HepG2 (cell line): ENCODE results near the gene TAC3. TPM values are rescaled to one million over a fixed set of nuclear protein-coding genes. Genes with fewer than 3 reads are reported as not detected.

Source experiments
- CCDC6 ChIP-seq: sonication (generic); formaldehyde crosslinking; IDR thresholded peaks from 2 replicates; pipeline ENCODE4 v1.8.1; 2022; ENCODE audit warnings: mild to moderate bottlenecking, missing genetic modification reagents, moderate library complexity
- GATAD2A ChIP-seq: IDR thresholded peaks from 2 replicates; pipeline ENCODE4 v1.6.1; 2016
- NFRKB ChIP-seq: fragments of 450-650 bp; IDR thresholded peaks from 2 replicates; pipeline ENCODE4 v1.6.1; 2017
- PRDM15 ChIP-seq: sonication (generic); formaldehyde crosslinking; IDR thresholded peaks from 2 replicates; pipeline ENCODE4 v1.4.0; 2020; ENCODE audit warnings: missing genetic modification reagents
- RBM39 ChIP-seq: fragments of 200-400 bp; formaldehyde crosslinking; IDR thresholded peaks from one replicate; pipeline ENCODE4 v1.6.1; 2018; ENCODE audit warnings: antibody characterized with exemption, mild to moderate bottlenecking, low read depth, low read length; ENCODE audit not compliant: poor library complexity, severe bottlenecking
- SMAD1 ChIP-seq: sonication (generic); formaldehyde crosslinking; IDR thresholded peaks from 2 replicates; pipeline ENCODE4 v1.4.0; 2020; ENCODE audit warnings: missing genetic modification reagents, low read depth, mild to moderate bottlenecking, borderline replicate concordance
- SYNCRIP ChIP-seq: fragments of 200-400 bp; formaldehyde crosslinking; IDR thresholded peaks from 2 replicates; pipeline ENCODE4 v1.6.1; 2018; ENCODE audit warnings: mild to moderate bottlenecking, low read depth, low read length; ENCODE audit not compliant: insufficient read depth
- TFDP2 ChIP-seq: sonication (generic); formaldehyde crosslinking; IDR thresholded peaks from 2 replicates; pipeline ENCODE4 v1.4.0; 2020; ENCODE audit warnings: missing genetic modification reagents
- ZFY ChIP-seq: sonication (generic); formaldehyde crosslinking; IDR thresholded peaks from 2 replicates; pipeline ENCODE4 v1.4.0; 2020; ENCODE audit warnings: missing genetic modification reagents
- ZNF30 ChIP-seq: sonication (generic); formaldehyde crosslinking; IDR thresholded peaks from 2 replicates; pipeline ENCODE4 v1.5.0; 2020; ENCODE audit warnings: mild to moderate bottlenecking, missing genetic modification reagents
- ZNF503 ChIP-seq: sonication (generic); formaldehyde crosslinking; IDR thresholded peaks from 2 replicates; pipeline ENCODE4 v1.4.0; 2020; ENCODE audit warnings: missing genetic modification reagents
- ZNF530 ChIP-seq: sonication (generic); formaldehyde crosslinking; IDR thresholded peaks from 2 replicates; pipeline ENCODE4 v1.5.0; 2020; ENCODE audit warnings: low read depth, mild to moderate bottlenecking, missing genetic modification reagents
- ZNF605 ChIP-seq: sonication (generic); formaldehyde crosslinking; IDR thresholded peaks from 2 replicates; pipeline ENCODE4 v1.8.0; 2022; ENCODE audit warnings: mild to moderate bottlenecking, missing genetic modification reagents
- ZNF629 ChIP-seq: sonication (generic); formaldehyde crosslinking; conservative IDR thresholded peaks from 2 replicates; pipeline ENCODE4 v1.5.0; 2020; ENCODE audit warnings: missing genetic modification reagents
- ZSCAN30 ChIP-seq: sonication (generic); formaldehyde crosslinking; IDR thresholded peaks from 2 replicates; pipeline ENCODE4 v1.5.0; 2020; ENCODE audit warnings: mild to moderate bottlenecking, missing genetic modification reagents
- polyA plus RNA-seq, 8 experiments: library from polyadenylated mRNA; depleted of rRNA in 3 of 8; stranded (reverse) in 7 of 8; unstranded in 1 of 8; fragments of >200 nt; fragmentation: Illumina TruSeq in 4 of 8; extraction: Trizol in 4 of 8; gene quantifications; 2 replicates each; pipeline versions ENCODE4 v1.2.1 to v1.2.3, GENCODE V29; 2011 to 2016; ENCODE audit warnings: low read depth in 4 of 8, missing spikeins in 1 of 8, mixed read lengths in 1 of 8; ENCODE audit not compliant: insufficient read depth in 1 of 8
- total RNA-seq, 5 experiments: library from RNA; depleted of rRNA; stranded (reverse); fragments of >200 nt; fragmentation: Illumina TruSeq; extraction: Trizol; gene quantifications; 2 replicates each; pipeline ENCODE4 v1.2.3, GENCODE V29; 2016; ENCODE audit warnings: low read depth in 1 of 5
- TF ChIP-seq, protein P1 (sequence below): conservative IDR thresholded peaks from 2 replicates; pipeline ENCODE4 v1.6.1; 2018; ENCODE audit warnings: missing genetic modification reagents
- TF ChIP-seq, protein P2 (sequence below): sonication (generic); formaldehyde crosslinking; IDR thresholded peaks from 2 replicates; pipeline ENCODE4 v1.5.0; 2020; ENCODE audit warnings: mild to moderate bottlenecking, missing genetic modification reagents
- TF ChIP-seq, protein P3 (sequence below): sonication (generic); formaldehyde crosslinking; IDR thresholded peaks from 2 replicates; pipeline ENCODE4 v1.5.0; 2020; ENCODE audit warnings: missing genetic modification reagents

Gene TAC3
- total and polyA plus RNA-seq, 2 of the 13 experiments (the other 11 are each of a cell fraction or from before 2014, with no cell fraction given): 0.13 to 0.15 TPM

DNA sequence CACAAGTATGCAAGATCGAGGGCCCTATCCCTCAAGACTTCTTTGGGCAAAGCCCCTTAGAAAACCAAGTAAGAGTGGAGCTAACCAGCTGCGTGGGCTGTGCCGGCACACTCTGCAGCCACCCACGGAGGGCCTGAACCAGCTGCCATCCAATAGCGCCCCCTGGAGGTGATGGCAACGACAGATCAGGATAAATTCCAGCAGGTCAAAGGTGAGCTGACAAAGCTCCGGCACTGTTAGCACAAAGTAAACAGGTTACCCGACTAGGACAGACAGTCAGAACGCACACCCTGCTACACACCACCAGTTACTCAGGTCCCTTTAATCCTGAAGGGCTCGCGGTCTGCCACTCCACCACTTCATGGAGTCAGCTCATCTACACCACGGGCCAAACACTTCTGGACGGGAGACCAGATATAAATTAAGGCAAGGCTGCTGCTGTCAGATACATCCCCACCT lies 14.9 kb downstream of the TAC3 start (continued):
- peak; percentile 51; the same call in 1 of the 2 replicates for TF ChIP-seq ZNF503 (CRISPR knock-in tag)
- TF ChIP-seq ZNF30 (CRISPR knock-in tag): no peak
- TF ChIP-seq, protein P1, sequence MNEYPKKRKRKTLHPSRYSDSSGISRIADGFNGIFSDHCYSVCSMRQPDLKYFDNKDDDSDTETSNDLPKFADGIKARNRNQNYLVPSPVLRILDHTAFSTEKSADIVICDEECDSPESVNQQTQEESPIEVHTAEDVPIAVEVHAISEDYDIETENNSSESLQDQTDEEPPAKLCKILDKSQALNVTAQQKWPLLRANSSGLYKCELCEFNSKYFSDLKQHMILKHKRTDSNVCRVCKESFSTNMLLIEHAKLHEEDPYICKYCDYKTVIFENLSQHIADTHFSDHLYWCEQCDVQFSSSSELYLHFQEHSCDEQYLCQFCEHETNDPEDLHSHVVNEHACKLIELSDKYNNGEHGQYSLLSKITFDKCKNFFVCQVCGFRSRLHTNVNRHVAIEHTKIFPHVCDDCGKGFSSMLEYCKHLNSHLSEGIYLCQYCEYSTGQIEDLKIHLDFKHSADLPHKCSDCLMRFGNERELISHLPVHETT: no peak
- no peak for TF ChIP-seq PRDM15 (CRISPR knock-in tag)
- TF ChIP-seq CCDC6 (CRISPR knock-in tag): 0 out of 2 replicates have a peak, but pooled peaks have one; percentile 44
- no peak for TF ChIP-seq SYNCRIP
- peak; percentile 77 for TF ChIP-seq ZNF605 (CRISPR knock-in tag)
- TF ChIP-seq RBM39: peak; percentile 38
- 0 out of 2 replicates have a peak, but pooled peaks have one; percentile 31 for TF ChIP-seq ZFY (CRISPR knock-in tag)
- TF ChIP-seq, protein P2, sequence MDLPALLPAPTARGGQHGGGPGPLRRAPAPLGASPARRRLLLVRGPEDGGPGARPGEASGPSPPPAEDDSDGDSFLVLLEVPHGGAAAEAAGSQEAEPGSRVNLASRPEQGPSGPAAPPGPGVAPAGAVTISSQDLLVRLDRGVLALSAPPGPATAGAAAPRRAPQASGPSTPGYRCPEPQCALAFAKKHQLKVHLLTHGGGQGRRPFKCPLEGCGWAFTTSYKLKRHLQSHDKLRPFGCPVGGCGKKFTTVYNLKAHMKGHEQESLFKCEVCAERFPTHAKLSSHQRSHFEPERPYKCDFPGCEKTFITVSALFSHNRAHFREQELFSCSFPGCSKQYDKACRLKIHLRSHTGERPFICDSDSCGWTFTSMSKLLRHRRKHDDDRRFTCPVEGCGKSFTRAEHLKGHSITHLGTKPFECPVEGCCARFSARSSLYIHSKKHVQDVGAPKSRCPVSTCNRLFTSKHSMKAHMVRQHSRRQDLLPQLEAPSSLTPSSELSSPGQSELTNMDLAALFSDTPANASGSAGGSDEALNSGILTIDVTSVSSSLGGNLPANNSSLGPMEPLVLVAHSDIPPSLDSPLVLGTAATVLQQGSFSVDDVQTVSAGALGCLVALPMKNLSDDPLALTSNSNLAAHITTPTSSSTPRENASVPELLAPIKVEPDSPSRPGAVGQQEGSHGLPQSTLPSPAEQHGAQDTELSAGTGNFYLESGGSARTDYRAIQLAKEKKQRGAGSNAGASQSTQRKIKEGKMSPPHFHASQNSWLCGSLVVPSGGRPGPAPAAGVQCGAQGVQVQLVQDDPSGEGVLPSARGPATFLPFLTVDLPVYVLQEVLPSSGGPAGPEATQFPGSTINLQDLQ (CRISPR knock-in tag): no peak
- TF ChIP-seq ZNF629 (CRISPR knock-in tag): no peak
- TF ChIP-seq SMAD1 (CRISPR knock-in tag): 0 out of 2 replicates have a peak, but pooled peaks have one; percentile 52
- no peak for TF ChIP-seq ZSCAN30 (CRISPR knock-in tag)
- TF ChIP-seq ZNF530: no peak
- TF ChIP-seq NFRKB: no peak
- TF ChIP-seq TFDP2 (CRISPR knock-in tag): 0 out of 2 replicates have a peak, but pooled peaks have one; percentile 18
- TF ChIP-seq, protein P3, sequence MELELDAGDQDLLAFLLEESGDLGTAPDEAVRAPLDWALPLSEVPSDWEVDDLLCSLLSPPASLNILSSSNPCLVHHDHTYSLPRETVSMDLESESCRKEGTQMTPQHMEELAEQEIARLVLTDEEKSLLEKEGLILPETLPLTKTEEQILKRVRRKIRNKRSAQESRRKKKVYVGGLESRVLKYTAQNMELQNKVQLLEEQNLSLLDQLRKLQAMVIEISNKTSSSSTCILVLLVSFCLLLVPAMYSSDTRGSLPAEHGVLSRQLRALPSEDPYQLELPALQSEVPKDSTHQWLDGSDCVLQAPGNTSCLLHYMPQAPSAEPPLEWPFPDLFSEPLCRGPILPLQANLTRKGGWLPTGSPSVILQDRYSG (CRISPR knock-in tag): no peak
- peak; percentile 75 for TF ChIP-seq GATAD2A (CRISPR knock-in tag)
